RPMI7951 (cell line): Measurements from ENCODE around the gene CASP14. TPM values are rescaled to one million over a fixed set of nuclear protein-coding genes. Genes with fewer than 3 reads are reported as not detected.
"Not testable (repeated sequence)": the region's sequence is repeated elsewhere in the genome, so short reads cannot be mapped to it uniquely, and the experiment has no call there.

Experiments
- DNase-seq: peaks from one replicate; pipeline ENCODE4 v3.0.0-alpha.2; 2012; ENCODE audit warnings: low read depth
- total RNA-seq: library from RNA; depleted of rRNA; stranded (reverse); fragments of >200 nt; shearing (Covaris generic); gene quantifications from 2 replicates; pipeline ENCODE4 v1.2.3, GENCODE V29; 2014; rRNA removed

CASP14 gene
- 0.36 and 0.39 TPM in 2 replicates for total RNA-seq

- peak; percentile 13 for DNase-seq
Observed at GRCh38 chr19:15048885-15049541, at the start of gene CASP14. Gene CASP14 (plus strand): TSS chr19:15049480. CDS start chr19:15052252, 2,772 bp downstream.

- no peak for DNase-seq
Observed at GRCh38 chr19:15008308-15008707, 41.0 kb upstream of the CASP14 start.

GRCh38 chr19:15010501-15011300 lies 38.6 kb upstream of the CASP14 start:
- no peak for DNase-seq

- DNase-seq: no peak
Observed at GRCh38 chr19:15014579-15014978, 34.7 kb upstream of the CASP14 start.

GRCh38 chr19:15015946-15016542 lies 33.2 kb upstream of the CASP14 start:
- DNase-seq: peak; percentile 38

- DNase-seq: not testable (repeated sequence)
Observed at GRCh38 chr19:15018836-15019235, 30.4 kb upstream of the CASP14 start.

GRCh38 chr19:15021286-15022007 lies 27.8 kb upstream of the CASP14 start:
- no peak for DNase-seq

- no peak for DNase-seq
Observed at GRCh38 chr19:15022752-15023151, 26.5 kb upstream of the CASP14 start.

GRCh38 chr19:15025217-15025616 lies 24.1 kb upstream of the CASP14 start:
- no peak for DNase-seq

- DNase-seq: no peak
Observed at GRCh38 chr19:15028490-15028889, 20.8 kb upstream of the CASP14 start.

- DNase-seq: no peak
Observed at GRCh38 chr19:15031675-15032074, 17.6 kb upstream of the CASP14 start.

GRCh38 chr19:15035795-15036311 lies 13.4 kb upstream of the CASP14 start:
- no peak for DNase-seq

GRCh38 chr19:15037586-15037985 lies 11.7 kb upstream of the CASP14 start:
- no peak for DNase-seq

GRCh38 chr19:15038294-15038693 lies 11.0 kb upstream of the CASP14 start:
- peak; percentile 63 for DNase-seq

GRCh38 chr19:15042003-15042402 lies 7.3 kb upstream of the CASP14 start:
- DNase-seq: no peak

- DNase-seq: no peak
Observed at GRCh38 chr19:15042826-15043225, 6.5 kb upstream of the CASP14 start.

GRCh38 chr19:15045506-15045905 lies 3.8 kb upstream of the CASP14 start:
- DNase-seq: no peak

GRCh38 chr19:15047680-15048079 lies 1.6 kb upstream of the CASP14 start:
- no peak for DNase-seq

GRCh38 chr19:15048128-15048527 lies 1.2 kb upstream of the CASP14 start:
- DNase-seq: no peak

GRCh38 chr19:15050639-15051038 lies 1.4 kb downstream of the CASP14 start:
- DNase-seq: no peak

GRCh38 chr19:15062036-15062435 lies 12.8 kb downstream of the CASP14 start:
- DNase-seq: peak; percentile 34

- DNase-seq: peak; percentile 33
Observed at GRCh38 chr19:15070386-15070785, 21.1 kb downstream of the CASP14 start.
